HepG2 (cell line): ENCODE data around the gene TNP2. TPM values are rescaled to one million over a fixed set of nuclear protein-coding genes. Genes with fewer than 3 reads are reported as not detected.
A peak's percentile ranks its signal among the peaks of the same experiment; 100 is the strongest.

Source experiments
- ATF6 ChIP-seq: sonication (generic); formaldehyde crosslinking; conservative IDR thresholded peaks from 2 replicates; pipeline ENCODE4 v1.4.0; 2020; ENCODE audit warnings: missing genetic modification reagents
- CBX2 ChIP-seq, 2 experiments: fragments of 200-600 bp in 1 of 2; sonication (generic); formaldehyde crosslinking in 1 of 2; IDR thresholded peaks; 2 replicates each; pipeline versions ENCODE4 v1.7.0 to v1.8.1; 2018 to 2022; ENCODE audit warnings: low read depth in 2 of 2, low read length in 1 of 2, mild to moderate bottlenecking in 1 of 2, missing genetic modification reagents in 1 of 2
- CC2D1A ChIP-seq: sonication (generic); formaldehyde crosslinking; IDR thresholded peaks from 2 replicates; pipeline ENCODE4 v1.8.1; 2023; ENCODE audit warnings: mild to moderate bottlenecking, missing genetic modification reagents
- CREB1 ChIP-seq, 2 experiments: fragments of 450-650 bp in 1 of 2; IDR thresholded peaks; 2 replicates each; pipeline ENCODE4 v1.6.1; 2016 to 2017; ENCODE audit warnings: control low read depth in 1 of 2, mild to moderate bottlenecking in 1 of 2, missing compliant biosample characterization in 1 of 2, missing genetic modification characterization in 1 of 2
- FOXC1 ChIP-seq: sonication (generic); formaldehyde crosslinking; IDR thresholded peaks from 2 replicates; pipeline ENCODE4 v1.8.0; 2022; ENCODE audit warnings: mild to moderate bottlenecking, missing genetic modification reagents, borderline replicate concordance
- RBM22 ChIP-seq: fragments of 200-400 bp; formaldehyde crosslinking; optimal IDR thresholded peaks from 2 replicates; pipeline ENCODE3; 2017; ENCODE audit warnings: mild to moderate bottlenecking, low read length, moderate library complexity
- REXO4 ChIP-seq: sonication (generic); formaldehyde crosslinking; IDR thresholded peaks from 2 replicates; pipeline ENCODE4 v1.8.0; 2022; ENCODE audit warnings: missing genetic modification reagents, mild to moderate bottlenecking, borderline replicate concordance
- SETDB1 ChIP-seq: sonication (generic); formaldehyde crosslinking; IDR thresholded peaks from 2 replicates; pipeline ENCODE4 v1.5.1; 2020; ENCODE audit warnings: missing genetic modification reagents, mild to moderate bottlenecking, borderline replicate concordance
- SNRNP70 ChIP-seq: fragments of 200-400 bp; formaldehyde crosslinking; IDR thresholded peaks from 2 replicates; pipeline ENCODE4 v1.6.1; 2017; ENCODE audit warnings: mild to moderate bottlenecking, low read depth, low read length, moderate library complexity
- TMF1 ChIP-seq: sonication (generic); formaldehyde crosslinking; IDR thresholded peaks from 2 replicates; pipeline ENCODE4 v1.8.1; 2022; ENCODE audit warnings: low read depth, missing genetic modification reagents
- TP53 ChIP-seq: sonication (generic); formaldehyde crosslinking; conservative IDR thresholded peaks from 2 replicates; pipeline ENCODE4 v1.4.0; 2020; ENCODE audit warnings: missing genetic modification reagents
- WIZ ChIP-seq: sonication (generic); formaldehyde crosslinking; IDR thresholded peaks from 2 replicates; pipeline ENCODE4 v1.5.1; 2020; ENCODE audit warnings: mild to moderate bottlenecking, missing genetic modification reagents
- ZFP1 ChIP-seq: IDR thresholded peaks from 2 replicates; pipeline ENCODE4 v1.6.1; 2016
- ZNF142 ChIP-seq: sonication (generic); formaldehyde crosslinking; IDR thresholded peaks from 2 replicates; pipeline ENCODE4 v1.4.0; 2020; ENCODE audit warnings: missing genetic modification reagents
- ZNF615 ChIP-seq: sonication (generic); formaldehyde crosslinking; IDR thresholded peaks from 2 replicates; pipeline ENCODE4 v1.5.0; 2020; ENCODE audit warnings: mild to moderate bottlenecking, missing genetic modification reagents, borderline replicate concordance
- ZNF709 ChIP-seq: sonication (generic); formaldehyde crosslinking; IDR thresholded peaks from 2 replicates; pipeline ENCODE4 v1.5.0; 2020; ENCODE audit warnings: mild to moderate bottlenecking, missing genetic modification reagents
- ZSCAN29 ChIP-seq: sonication (generic); formaldehyde crosslinking; conservative IDR thresholded peaks from 2 replicates; pipeline ENCODE4 v1.4.0; 2020; ENCODE audit warnings: mild to moderate bottlenecking, missing genetic modification reagents
- polyA plus RNA-seq, 8 experiments: library from polyadenylated mRNA; depleted of rRNA in 3 of 8; stranded (reverse) in 7 of 8; unstranded in 1 of 8; fragments of >200 nt; fragmentation: Illumina TruSeq in 4 of 8; extraction: Trizol in 4 of 8; gene quantifications; 2 replicates each; pipeline versions ENCODE4 v1.2.1 to v1.2.3, GENCODE V29; 2011 to 2016; ENCODE audit warnings: low read depth in 4 of 8, missing spikeins in 1 of 8, mixed read lengths in 1 of 8; ENCODE audit not compliant: insufficient read depth in 1 of 8
- total RNA-seq, 5 experiments: library from RNA; depleted of rRNA; stranded (reverse); fragments of >200 nt; fragmentation: Illumina TruSeq; extraction: Trizol; gene quantifications; 2 replicates each; pipeline ENCODE4 v1.2.3, GENCODE V29; 2016; ENCODE audit warnings: low read depth in 1 of 5

TNP2 gene
- total and polyA plus RNA-seq, 2 of the 13 experiments (the other 11 are each of a cell fraction or from before 2014, with no cell fraction given), result not detected

- TF ChIP-seq TMF1 (peak; percentile 88), CREB1 (IDR thresholded peaks at IDR 0.05) (no peak), CREB1 (CRISPR knock-in tag; IDR thresholded peaks at IDR 0.05) (no peak), ZSCAN29 (CRISPR knock-in tag) (0 out of 2 replicates have a peak, but pooled peaks have one; percentile 21), CC2D1A (CRISPR knock-in tag) (0 out of 2 replicates have a peak, but pooled peaks have one; percentile 52), CBX2 (IDR thresholded peaks at IDR 0.05; ENCODE audit: low read depth, low read length) (no peak), CBX2 (CRISPR knock-in tag; IDR thresholded peaks at IDR 0.05; ENCODE audit: low read depth) (0 out of 2 replicates have a peak, but pooled peaks have one; percentile 37), SNRNP70 (no peak), ZNF142 (CRISPR knock-in tag) (peak; percentile 16; the same call in 1 of the 2 replicates), RBM22 (no peak), ZNF615 (CRISPR knock-in tag) (no peak), ZNF709 (CRISPR knock-in tag) (0 out of 2 replicates have a peak, but pooled peaks have one; percentile 6), SETDB1 (CRISPR knock-in tag) (no peak), WIZ (CRISPR knock-in tag) (no peak), TP53 (CRISPR knock-in tag) (no peak), FOXC1 (0 out of 2 replicates have a peak, but pooled peaks have one; percentile 31), ZFP1 (no peak), REXO4 (CRISPR knock-in tag) (no peak), ATF6 (CRISPR knock-in tag) (no peak)
Measured at GRCh38 chr16:11278681-11279628, 9.8 kb upstream of the TNP2 start (continued).
